MM.1S (cell line): Measurements from ENCODE around the gene SPTBN2.

Experiments used
- EZH2 ChIP-seq: fragments of 300-600 bp; sonication (generic); optimal IDR thresholded peaks from 2 replicates; pipeline ENCODE3; 2017; ENCODE audit warnings: low read depth, mild to moderate bottlenecking, antibody characterized with exemption, low read length, mixed read lengths
- EZH2phosphoT487 ChIP-seq: fragments of 300-600 bp; sonication (generic); IDR thresholded peaks from 2 replicates; pipeline ENCODE4 v1.6.1; 2018; ENCODE audit warnings: antibody characterized with exemption, low read length
- TF ChIP-seq, protein P1 (sequence below): fragments of 300-600 bp; sonication (generic); IDR thresholded peaks from 2 replicates; pipeline ENCODE4 v1.5.1; 2016; ENCODE audit warnings: antibody characterized with exemption, low read length, mixed read lengths

- TF ChIP-seq EZH2 (no peak), EZH2phosphoT487 (no peak)
- TF ChIP-seq, protein P1, sequence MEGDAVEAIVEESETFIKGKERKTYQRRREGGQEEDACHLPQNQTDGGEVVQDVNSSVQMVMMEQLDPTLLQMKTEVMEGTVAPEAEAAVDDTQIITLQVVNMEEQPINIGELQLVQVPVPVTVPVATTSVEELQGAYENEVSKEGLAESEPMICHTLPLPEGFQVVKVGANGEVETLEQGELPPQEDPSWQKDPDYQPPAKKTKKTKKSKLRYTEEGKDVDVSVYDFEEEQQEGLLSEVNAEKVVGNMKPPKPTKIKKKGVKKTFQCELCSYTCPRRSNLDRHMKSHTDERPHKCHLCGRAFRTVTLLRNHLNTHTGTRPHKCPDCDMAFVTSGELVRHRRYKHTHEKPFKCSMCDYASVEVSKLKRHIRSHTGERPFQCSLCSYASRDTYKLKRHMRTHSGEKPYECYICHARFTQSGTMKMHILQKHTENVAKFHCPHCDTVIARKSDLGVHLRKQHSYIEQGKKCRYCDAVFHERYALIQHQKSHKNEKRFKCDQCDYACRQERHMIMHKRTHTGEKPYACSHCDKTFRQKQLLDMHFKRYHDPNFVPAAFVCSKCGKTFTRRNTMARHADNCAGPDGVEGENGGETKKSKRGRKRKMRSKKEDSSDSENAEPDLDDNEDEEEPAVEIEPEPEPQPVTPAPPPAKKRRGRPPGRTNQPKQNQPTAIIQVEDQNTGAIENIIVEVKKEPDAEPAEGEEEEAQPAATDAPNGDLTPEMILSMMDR: no peak
Measured at GRCh38 chr11:66744485-66745355, 15.7 kb upstream of the SPTBN2 start.
